CD4-positive, alpha-beta T cell treated with Interleukin-4 for 4 hours (primary cell): Measurements from ENCODE around the gene SMURF1.
"Not testable (repeated sequence)": the region's sequence is repeated elsewhere in the genome, so short reads cannot be mapped to it uniquely, and the experiment has no call there.

Experiments used
- DNase-seq: peaks from one replicate; pipeline ENCODE4 v3.0.0-alpha.2; 2020

Gene SMURF1

GRCh38 chr7:99118077-99118476 lies 25.8 kb downstream of the SMURF1 start:
- DNase-seq: no peak

DNA sequence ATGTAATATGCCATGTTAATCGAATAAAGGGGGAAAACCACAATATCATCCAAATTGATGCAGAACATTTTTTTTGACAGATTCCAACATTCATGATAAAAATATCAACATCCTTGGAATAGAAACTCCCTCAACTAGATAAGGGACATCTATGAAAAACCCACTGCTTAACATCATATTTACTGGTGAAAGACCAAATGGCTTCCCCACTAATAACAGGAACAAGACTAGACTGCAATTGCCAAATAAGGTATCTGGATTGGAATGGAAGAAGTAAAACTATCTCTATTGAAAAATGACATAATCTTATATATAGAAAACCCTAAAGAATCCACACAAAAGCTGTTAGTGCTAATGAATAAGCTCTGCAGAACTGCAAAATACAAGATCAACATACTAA lies 27.8 kb downstream of the SMURF1 start:
- DNase-seq: no peak

DNA sequence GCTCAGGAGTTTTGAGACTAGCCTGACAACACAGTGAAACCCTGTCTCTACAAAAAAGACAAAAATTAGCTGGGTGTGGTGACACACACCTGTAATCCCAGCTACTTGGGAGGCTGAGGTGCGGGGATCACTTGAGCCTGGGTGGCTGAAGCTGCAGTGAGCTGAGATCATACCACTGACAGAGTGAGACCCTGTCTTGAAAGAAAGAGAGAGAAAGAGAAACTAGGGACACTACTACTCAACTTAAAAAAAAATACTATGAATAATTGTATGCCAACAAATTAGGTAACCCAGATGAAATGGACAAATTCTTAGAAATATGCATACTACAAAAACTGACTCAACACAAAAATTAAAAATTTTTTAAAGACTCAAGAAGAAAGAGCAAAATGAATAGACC lies 28.5 kb downstream of the SMURF1 start:
- no peak for DNase-seq

DNA sequence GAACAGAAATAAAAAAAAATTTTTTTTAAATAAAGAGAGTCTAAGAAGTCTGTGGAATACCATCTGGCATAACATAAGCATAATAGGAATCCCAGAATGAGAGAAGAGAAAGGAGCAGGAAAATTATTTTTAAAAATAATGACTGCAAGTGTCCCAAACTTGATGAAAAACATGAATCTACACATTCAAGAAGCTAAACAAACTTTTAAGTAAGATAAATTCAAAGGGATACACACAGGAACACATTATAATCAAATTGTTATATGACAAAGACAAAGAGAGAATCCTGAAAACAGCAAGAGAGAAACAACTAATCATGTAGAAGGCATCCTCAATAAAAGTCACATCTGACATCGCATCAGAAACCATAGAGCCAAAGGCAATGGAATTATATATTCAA lies 30.9 kb downstream of the SMURF1 start:
- DNase-seq: no peak

DNA sequence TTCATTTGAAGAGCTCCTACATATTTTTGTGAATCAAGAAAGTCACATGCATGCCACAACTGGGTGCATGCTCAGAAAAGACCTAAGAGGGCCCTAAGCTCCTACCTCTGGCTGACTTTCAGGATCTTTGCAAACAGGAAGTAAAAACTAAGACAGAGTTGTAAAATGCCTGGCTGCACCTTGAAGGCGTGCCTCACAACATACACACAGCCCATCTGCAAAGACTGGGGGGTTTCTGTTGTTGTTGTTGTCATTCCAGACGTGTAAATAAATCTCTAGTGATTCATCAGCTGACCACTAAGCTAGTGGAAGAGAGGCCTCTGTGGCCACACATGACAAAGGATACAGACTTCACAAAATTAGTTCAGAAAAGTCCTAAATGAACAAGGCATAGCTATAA lies 31.8 kb downstream of the SMURF1 start:
- no peak for DNase-seq

DNA sequence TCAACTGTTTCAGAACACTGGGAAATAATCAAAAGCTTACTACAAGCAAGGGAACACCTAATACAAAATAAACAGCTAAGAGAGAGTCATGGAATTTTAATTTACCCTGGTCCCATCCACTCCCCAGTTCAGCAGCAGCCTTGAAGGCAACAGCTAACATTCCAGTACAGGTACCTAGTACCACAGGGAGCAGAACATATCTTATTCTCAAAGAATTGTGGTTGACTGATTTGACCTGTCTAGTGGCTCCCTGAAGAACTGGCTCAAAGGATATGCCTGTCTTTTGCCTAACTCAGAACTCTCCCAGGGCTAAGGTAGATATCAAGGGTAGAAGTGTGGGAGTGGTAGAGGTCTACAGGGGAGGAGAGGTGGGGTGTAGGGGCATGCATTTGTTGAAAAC lies 32.3 kb downstream of the SMURF1 start:
- no peak for DNase-seq

DNA sequence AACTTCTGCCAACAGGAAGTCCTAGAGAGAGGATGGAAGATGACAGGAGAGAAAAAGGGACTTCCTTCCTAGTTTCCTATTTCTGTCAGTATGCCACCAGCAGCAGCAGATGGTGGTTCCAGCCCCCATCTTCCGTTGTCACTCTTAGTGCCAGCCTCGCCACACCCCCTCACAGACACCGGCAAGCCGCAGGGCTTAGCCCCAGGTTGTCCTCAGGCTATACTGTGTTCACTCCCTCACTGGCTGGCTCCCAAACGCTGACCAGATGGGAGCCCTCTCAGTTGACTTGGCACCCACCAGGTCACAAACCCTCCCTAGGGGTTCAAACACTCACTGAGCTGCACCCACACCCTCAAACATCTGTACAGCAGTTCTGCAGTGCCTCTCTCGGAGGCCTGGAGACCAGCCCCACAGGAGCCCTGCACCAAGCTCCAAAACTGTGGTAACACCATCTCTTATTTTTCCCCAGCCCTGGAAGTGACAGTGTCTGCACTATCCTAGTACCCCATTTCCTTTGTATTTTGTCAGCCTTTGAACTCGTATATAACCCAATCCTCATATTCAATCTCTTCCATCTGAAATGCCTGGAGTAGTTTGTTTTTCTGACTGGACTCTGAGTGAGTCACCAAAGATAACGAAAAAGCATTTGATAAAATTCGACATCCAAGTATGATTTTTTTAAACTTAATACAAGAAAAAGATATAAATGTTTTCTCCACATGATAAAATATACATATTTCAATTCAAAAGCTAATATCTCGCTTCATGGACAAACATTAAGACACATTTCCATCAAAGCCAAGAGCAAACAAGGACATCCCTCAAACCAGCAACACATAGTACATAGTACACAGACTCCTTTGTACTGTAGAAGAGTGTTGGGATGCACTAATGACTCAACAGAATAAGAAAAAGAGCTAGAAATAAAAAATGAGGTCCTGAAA lies 34.5 kb downstream of the SMURF1 start:
- no peak for DNase-seq

GRCh38 chr7:99108613-99109012 lies 35.3 kb downstream of the SMURF1 start:
- no peak for DNase-seq

DNA sequence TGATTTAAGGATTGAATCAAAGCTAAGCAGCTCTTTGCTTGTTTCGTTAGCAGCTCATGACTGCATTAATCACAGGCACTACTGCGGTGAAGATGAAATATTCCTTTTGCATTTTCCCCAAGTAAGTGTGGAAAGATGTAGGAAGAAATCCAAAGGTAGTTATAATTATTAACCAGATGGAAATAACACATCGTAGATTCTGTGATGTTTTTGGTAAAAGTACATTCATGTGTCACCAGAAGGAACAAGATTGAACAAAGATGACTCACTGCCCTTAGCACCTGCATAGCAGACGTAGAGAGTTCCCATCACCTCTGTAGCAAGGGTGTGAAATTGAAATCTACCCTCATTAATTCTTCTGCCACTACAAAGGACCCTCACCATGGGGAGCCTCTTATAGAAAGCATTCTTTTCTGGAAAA lies 37.1 kb downstream of the SMURF1 start:
- no peak for DNase-seq

DNA sequence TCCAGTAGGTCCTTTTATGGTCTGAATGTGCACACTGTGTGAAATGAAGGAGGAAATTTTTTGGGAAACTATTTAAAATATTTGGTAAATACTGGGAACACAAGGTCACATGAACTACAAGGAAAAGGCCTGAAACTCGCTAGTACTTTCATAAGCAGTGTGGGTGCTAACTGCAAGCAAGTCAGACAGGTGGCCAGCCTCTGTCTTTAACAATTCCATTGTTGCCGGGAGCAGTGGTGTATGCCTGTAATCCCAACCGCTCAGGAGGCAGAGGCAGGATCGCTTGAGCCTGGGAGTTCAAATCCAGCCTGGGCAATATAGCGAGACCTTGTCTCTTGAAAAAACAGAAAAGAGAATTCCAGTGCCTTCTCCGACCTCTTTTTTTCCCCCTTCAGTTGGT lies 37.5 kb downstream of the SMURF1 start:
- DNase-seq: no peak

GRCh38 chr7:99105756-99106155 lies 38.2 kb downstream of the SMURF1 start:
- no peak for DNase-seq

- DNase-seq: no peak
Observed at GRCh38 chr7:99104631-99105030, 39.3 kb downstream of the SMURF1 start.

- not testable (repeated sequence) for DNase-seq
Observed at GRCh38 chr7:99103836-99104235, 40.1 kb downstream of the SMURF1 start.

DNA sequence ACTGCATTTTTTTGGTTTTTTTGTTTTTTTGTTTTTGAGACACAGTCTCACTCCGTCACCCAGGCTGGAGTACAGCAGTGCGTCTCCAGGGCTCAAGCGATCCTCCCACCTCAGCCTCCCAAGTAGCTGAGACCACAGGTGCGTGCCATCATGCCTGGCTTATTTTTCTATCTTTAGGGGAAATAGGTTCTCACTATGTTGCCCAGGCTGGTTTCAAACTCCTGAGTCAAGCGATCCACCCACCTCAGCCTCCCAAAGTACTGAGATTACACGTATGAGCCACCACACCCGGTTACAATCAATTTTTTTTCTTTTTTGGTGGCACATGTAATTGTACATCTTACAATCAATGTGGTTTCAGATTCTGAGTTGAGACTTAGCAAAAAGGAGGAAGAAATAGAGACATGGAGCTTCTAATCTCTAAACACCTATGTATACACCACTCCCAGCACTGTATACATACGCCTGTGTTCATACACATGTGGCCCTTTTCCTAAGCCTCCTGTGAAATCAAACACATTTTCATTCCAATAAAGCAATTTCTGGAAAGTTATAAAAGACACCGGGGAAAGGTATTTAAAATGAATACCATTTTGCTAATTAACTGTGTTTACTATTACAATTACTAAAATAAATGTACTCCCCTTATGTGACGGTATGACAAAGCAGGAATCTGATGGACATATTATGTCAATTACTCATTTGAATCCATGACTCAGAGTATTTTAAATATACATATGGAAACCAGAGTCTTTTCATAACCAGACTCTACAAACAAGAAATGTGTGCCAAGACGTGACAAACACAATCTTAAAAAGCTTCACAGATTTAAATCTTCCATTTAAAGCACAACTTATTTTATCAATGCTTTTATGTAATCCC lies 40.9 kb downstream of the SMURF1 start:
- no peak for DNase-seq

- DNase-seq: no peak
Observed at GRCh38 chr7:99102361-99102760, 41.5 kb downstream of the SMURF1 start.

- not testable (repeated sequence) for DNase-seq
Observed at GRCh38 chr7:99101516-99101915, 42.4 kb downstream of the SMURF1 start.

- no peak for DNase-seq
Observed at GRCh38 chr7:99099499-99100077, 44.3 kb downstream of the SMURF1 start.

GRCh38 chr7:99098824-99099498 lies 44.9 kb downstream of the SMURF1 start:
- no peak for DNase-seq

DNA sequence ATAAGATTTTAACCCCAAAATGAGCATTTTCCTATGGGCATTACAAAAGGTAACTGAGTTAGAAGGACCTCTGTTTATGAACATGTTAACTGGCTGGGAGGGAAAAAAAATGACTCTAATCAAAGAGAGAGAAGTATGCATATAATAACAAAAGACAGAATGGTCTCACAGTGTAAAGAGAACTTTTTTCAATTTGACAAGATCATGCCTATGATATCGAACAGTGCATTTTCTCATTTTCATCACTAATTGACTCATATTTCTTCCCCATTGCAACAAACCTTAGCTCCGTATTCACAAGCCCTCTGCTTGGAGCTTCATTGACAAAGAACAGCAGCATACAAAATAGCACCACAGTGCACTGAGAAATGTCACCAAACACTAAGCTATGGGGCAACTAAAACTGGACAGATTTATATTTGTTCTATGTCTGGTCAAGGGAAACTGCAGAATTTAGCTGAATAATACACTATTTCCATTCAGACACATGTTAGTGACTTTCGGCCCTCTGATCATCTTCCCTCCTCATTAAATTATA lies 45.6 kb downstream of the SMURF1 start:
- DNase-seq: no peak

- no peak for DNase-seq
Observed at GRCh38 chr7:99097730-99098129, 46.2 kb downstream of the SMURF1 start.

- no peak for DNase-seq
Observed at GRCh38 chr7:99096124-99096887, 47.6 kb downstream of the SMURF1 start.

- DNase-seq: no peak
Observed at GRCh38 chr7:99095698-99096097, 48.2 kb downstream of the SMURF1 start.
